KOPT-K1 (cell line): ENCODE measurements around the gene GLRA1.

ENCODE experiments used
- H3K27ac ChIP-seq: fragments of 200-600 bp; sonication (generic); 2 replicates; pipeline ENCODE4 v1.5.1; 2016; ENCODE audit warnings: antibody characterized with exemption, mild to moderate bottlenecking, low read depth, low read length; ENCODE audit not compliant: poor library complexity, severe bottlenecking
- H3K36me3 ChIP-seq: fragments of 200-600 bp; sonication (generic); 2 replicates; pipeline ENCODE4 v1.5.1; 2017; ENCODE audit warnings: antibody characterized with exemption, mild to moderate bottlenecking, low read length, moderate library complexity; ENCODE audit not compliant: insufficient read depth
- H3K9me3 ChIP-seq: fragments of 200-600 bp; sonication (generic); 2 replicates; pipeline ENCODE4 v1.5.1; 2017; ENCODE audit warnings: antibody characterized with exemption, low read length, mild to moderate bottlenecking; ENCODE audit not compliant: insufficient read depth, poor library complexity, severe bottlenecking

Gene GLRA1

DNA sequence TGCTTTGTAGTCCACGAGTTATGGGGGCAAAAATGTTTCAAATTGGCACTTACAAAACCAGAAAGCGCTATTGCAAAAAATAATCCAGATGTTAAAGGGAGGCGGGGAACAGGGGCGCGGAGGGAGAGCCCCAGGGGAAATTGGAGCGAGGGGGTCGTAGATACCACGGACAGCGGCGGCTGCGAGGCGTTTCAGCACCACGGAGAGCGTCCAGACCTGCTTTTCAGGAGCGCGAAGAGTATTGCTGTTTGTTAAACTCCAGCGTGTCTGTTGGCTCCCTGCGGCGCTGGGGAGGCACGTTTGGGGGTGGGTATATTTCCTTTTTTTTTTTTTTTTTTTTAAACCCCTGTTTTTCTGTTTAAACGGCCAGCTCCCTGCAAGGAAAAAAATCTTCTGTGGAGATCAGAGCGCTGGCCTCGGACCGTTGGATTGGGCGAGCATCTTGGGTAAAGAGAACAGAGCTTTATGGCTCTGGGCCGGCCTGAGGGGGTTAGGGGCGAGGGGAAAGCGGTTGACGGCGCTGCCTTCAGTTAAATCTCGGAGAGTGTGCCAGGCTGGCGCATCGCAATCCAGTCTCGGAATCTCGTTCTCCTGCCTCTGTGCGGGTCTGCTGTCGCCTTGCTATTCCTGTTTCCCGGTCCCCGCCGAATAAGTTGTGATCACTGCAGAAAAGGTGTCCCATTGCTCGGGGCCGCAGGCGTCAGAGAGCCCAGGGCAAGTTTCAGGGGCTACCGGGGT, at the start of gene GLRA1:
Gene GLRA1 (minus strand): TSS at position 288 of the 738 bp plus-strand sequence. CDS start 302 bp downstream, outside the sequence.
- H3K9me3 ChIP-seq: no peaks in the 10 kb centered on the region
- H3K36me3 ChIP-seq: no peaks in the 10 kb centered on the region
- no peak within 1 kb of the TSS for H3K27ac ChIP-seq

DNA sequence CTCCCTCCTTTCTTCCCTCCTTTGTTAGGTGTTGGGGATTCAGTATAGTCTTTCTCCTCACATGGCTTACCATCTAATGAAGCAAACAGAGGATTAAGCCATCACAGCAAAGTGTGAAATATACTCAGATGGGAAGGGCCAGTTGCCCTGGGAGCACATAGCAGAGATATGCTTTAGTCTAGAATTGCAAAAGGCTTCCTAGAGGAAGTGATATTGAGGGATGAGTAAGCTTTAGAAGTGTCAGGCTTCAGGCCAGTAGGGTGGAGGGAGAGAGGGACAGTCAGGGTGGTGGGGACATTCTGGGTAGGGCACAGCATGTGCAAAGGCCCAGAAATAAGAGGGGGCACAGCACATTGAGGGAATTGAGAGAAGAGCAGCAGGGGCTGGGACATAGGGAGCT, 46.2 kb upstream of the GLRA1 start:
- Histone ChIP-seq H3K9me3 (no peaks in the 10 kb centered on the region), H3K36me3 (no peaks in the 10 kb centered on the region), H3K27ac (no peak overlapping the region)

DNA sequence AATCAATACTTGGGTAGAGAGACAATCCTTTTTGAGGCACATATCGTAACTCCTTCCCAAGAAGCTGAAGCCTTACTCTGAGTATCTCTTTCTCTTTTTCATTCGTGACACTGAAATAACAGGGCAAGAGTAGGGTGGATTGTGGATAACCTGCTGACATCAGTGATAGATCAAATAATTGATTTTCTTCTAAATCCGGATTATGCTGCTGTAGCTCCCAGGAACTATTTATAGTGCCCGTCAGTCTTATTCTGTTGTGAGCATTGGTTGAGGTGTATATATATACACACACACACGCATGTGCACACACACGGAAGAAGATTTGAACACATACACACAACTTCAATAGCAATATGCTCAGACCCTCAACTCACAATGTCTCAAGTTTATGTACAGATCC, 43.2 kb upstream of the GLRA1 start:
- no peaks in the 10 kb centered on the region for H3K9me3 ChIP-seq
- no peak overlapping the region for H3K27ac ChIP-seq
- no peaks in the 10 kb centered on the region for H3K36me3 ChIP-seq

DNA sequence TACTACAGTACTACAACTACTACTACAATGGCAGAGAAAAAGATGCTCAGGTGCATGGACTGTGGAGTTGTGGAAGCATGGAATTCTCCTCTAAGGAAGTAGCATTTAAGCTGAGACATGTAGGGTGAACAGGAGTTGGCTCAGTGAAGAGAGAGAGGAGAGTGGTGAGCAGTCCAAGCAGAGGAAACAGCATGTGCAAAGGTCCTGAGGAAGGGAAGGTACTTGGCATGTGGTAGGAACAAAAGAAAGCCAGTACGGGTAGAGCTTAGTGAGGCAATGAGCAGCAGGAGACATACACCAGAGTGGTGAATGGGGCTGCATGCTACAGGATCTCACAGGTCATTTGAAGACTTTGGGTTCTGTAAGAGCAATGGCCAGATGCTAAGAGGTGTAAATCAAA, 41.4 kb upstream of the GLRA1 start:
- Histone ChIP-seq H3K9me3 (no peaks in the 10 kb centered on the region), H3K36me3 (no peaks in the 10 kb centered on the region), H3K27ac (no peak overlapping the region)

DNA sequence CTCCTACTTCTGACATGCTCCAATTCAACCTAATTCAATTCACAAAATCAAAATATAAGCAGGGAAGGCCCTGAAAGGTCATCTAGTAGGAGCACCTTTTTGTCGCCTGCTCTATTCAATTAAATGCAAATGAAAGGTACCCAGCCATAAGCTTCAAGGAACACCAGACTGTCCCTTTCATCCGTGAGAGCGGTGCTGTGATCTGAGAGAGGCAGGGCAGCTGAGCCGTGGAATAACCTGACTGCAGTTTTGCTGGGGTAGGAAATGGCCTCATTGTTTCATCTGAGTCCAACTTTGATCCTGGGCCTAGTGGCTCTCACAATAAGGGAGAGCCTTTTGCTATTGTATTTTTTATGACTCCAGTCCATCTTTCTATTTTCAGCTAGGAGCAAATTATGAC, 39.8 kb upstream of the GLRA1 start:
- Histone ChIP-seq H3K9me3 (no peaks in the 10 kb centered on the region), H3K36me3 (no peaks in the 10 kb centered on the region), H3K27ac (no peak overlapping the region)

DNA sequence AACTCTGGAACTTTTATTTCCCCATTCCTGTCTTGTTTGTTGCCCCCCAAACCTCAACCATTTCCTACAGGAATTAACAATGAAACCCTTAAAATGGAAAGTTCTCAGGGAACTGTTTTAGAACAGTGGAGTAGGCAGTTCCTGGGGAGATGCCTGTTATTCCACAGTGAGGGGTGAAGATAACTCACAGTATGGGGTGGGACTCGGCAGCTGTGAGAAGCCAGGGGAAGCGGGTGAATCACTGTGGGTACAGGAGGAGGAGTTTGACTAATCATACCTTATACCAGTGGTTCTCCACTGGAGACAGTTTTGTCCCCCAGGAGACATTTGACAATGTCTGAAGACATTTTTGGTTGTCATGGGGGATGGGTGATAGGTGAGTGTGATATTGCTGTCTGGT, 36.9 kb upstream of the GLRA1 start:
- H3K36me3 ChIP-seq: no peaks in the 10 kb centered on the region
- no peak overlapping the region for H3K27ac ChIP-seq
- no peaks in the 10 kb centered on the region for H3K9me3 ChIP-seq

DNA sequence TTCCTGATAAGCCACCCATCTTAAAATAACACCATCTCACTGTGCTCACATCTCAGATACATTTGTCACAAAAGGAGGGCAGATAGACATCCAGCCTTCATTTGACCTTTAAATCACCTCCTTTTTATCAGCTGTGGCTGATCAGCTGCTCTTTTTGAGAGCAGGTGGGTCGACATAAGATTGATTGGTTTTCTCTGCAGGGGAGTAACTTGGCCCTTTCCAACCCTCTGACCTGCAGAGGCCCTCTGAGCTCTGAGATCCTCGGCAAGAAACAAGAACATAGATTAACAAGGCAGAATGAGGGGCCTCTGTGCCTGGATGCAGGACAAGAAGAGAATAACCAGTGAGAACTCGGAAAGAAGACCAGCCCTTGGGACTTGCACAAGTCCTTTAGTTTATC, 33.5 kb upstream of the GLRA1 start:
- Histone ChIP-seq H3K36me3 (no peaks in the 10 kb centered on the region), H3K9me3 (no peaks in the 10 kb centered on the region), H3K27ac (no peak overlapping the region)

DNA sequence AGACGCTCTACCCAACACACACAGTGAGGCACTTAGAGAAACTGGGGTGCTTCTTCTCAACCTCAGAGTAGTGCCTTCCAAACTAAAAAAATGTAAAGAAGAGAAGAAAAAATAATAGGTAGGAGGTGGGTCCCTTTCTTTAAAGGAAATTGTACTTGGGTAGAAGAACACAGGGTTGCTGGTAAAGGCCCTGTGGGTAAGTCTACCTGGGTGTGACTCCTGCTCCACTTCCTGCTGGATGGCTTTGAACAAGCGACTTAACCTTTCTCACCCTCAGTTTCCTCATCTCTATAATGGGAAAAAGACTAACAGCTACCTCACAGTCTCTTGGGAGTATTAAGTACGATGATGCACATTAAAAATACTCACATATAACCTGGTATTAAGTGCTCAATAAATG, 32.1 kb upstream of the GLRA1 start:
- Histone ChIP-seq H3K36me3 (no peaks in the 10 kb centered on the region), H3K9me3 (no peaks in the 10 kb centered on the region), H3K27ac (no peak overlapping the region)

DNA sequence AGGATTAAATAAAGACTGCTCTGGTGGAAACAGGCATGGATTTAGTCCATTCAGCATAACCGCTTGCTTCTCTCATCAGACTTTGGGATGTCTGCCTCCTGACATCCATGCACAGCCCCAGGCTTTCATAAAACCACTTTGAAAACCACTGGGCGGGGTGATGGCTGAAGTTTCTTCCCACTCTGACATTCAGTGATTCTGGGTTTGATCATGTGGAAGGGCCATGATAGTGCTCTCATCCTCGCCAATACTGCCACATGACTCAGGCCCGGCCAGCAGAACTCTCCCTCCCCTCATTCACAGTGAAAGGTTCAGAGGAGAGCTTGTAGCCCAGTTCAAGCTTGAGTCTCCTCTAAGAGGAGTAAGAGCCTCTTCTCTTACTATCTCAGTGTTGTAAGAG, 29.6 kb upstream of the GLRA1 start:
- Histone ChIP-seq H3K27ac (no peak overlapping the region), H3K36me3 (no peaks in the 10 kb centered on the region), H3K9me3 (no peaks in the 10 kb centered on the region)

DNA sequence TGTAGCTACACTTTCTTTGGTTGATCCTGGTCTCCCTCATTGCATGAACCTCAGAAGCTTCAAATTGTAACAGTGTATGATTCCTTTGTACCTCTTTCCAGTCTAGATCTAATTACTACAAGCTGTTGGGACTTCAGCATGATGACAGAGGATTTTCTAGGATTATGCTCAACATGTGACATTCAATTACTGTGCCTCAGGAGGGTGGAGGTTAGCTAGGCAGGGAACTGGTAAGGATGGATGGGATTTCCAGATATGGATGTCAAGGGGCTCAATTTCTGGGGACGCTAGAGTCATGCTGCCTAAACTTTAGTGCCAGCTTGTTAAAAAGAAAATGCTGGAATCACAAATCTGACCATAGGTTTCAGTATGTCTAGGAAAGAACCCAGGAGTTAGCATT, 29.2 kb upstream of the GLRA1 start:
- Histone ChIP-seq H3K9me3 (no peaks in the 10 kb centered on the region), H3K36me3 (no peaks in the 10 kb centered on the region), H3K27ac (no peak overlapping the region)

DNA sequence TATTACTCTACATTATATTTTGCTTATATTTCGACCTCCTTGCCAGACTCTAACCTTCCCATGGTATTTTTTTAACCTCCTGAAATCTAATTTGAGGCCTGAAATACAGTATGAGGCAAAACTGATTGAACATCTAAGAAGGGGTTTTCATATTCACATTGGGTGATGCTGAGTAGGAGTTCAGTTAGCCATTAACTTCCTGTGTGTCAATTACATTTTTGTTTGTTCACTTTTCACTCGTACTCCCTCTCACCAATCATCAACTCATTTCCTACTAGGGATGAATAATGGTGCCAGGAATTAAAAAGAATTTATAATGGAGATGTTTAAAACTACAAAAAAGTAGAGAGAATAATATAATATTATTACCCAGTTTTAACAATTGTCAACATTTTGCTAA, 27.6 kb upstream of the GLRA1 start:
- H3K36me3 ChIP-seq: no peaks in the 10 kb centered on the region
- H3K27ac ChIP-seq: no peak overlapping the region
- no peaks in the 10 kb centered on the region for H3K9me3 ChIP-seq

DNA sequence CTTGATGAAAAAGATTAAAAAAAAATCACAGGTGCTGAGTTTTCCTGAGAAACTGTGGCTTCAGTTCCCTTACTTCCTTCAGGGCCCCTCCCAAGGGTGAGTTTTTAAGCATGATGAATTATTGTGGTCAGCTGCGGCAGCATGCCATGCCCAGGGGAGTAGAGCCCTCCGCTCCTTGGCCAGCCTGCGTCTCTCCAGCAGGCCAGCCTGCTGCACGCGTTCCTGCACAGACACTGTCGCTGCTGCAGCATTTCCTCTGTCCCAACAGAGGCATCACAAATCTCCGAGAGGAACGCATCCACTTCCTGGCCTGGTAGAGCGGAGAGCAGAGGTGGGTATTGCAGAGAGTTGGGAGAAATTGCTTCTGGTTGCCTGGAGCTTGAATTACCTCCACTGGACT, 26.1 kb upstream of the GLRA1 start:
- no peak overlapping the region for H3K27ac ChIP-seq
- no peaks in the 10 kb centered on the region for H3K36me3 ChIP-seq
- H3K9me3 ChIP-seq: no peaks in the 10 kb centered on the region

DNA sequence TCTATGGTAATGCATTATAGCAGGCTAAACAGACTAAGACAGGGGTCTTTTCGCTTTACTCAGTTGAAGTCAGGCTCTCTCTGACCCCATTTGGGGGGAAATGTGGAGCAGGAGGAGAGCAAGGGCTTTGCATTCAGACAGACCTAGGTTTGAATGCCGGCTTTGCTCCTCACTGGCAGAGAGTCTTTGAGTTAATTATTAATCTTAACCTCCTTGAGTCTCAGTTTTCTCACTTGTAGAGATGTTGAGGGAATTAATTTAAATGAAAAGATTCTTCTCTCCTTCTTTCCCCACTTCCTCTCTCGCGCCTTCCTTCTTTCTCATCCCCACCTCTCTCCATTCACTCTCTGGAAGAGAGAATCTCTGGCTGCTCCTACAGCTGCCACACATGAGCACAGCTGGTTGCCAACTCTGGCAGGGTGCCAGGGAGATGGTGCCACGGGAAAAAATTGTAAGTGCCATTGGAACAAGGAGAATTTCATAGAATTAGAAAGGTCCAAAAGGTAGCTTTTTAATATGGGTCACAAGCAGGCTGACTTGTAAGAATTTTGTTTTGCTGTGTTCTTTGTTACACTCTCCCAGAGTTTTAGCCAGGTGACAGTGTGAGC, 25.2 kb upstream of the GLRA1 start:
- Histone ChIP-seq H3K9me3 (no peaks in the 10 kb centered on the region), H3K36me3 (no peaks in the 10 kb centered on the region)

DNA sequence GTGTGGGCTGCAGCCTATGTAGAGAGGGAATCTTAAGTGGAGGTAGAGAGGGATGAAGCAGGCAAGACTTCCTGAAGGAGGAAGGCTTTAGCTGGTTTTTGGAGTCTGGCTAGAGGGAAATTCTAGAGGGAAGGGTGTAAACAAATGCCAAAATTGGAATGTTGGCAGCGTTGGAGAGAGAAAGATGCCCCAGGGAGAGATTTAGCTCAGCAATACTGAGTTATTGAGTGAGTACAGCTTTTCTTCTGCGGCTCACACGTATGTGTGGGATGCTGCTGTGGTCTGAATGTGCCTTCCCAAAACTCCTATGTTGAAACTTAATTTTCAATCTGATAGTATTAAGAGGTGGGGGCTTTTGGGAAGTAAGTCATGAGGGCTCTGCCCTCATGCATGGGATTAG, 24.5 kb upstream of the GLRA1 start:
- Histone ChIP-seq H3K9me3 (no peaks in the 10 kb centered on the region), H3K27ac (no peak overlapping the region), H3K36me3 (no peaks in the 10 kb centered on the region)

More for the DNA sequence above, 25.2 kb upstream of the GLRA1 start:
- no peak overlapping the region for H3K27ac ChIP-seq

DNA sequence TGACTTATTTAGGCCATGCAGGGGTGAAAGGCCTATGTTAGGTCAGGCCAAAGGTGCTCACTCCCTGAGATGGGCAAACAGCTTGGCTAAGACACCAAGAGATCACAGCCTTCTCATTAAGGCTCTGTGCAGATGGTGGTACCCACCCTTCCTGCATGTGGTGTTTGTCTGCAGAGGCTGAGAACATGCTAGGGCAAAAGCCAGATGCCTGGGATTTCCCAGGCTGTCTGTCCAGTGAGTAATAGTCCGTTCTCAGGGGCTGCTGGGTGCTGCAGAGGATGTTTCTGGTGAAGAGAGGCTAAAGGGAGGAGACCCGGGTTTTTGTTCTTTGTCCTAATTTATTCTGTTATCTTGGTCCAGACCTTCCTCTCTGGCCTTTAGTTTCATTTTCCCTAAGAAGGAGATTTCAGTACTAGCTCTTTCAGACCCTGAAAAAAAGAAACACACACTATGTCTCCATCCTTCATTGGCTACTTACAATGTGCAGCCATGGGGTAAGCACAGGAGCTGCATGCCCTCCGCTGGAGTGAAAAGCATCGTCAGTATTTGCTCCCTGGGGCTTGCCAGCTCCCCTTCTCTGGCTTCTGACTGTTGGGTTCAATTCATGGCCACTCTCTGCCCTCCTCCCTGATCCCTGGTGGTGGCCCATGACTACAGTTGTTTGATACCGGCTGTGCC, 23.4 kb upstream of the GLRA1 start:
- Histone ChIP-seq H3K9me3 (no peaks in the 10 kb centered on the region), H3K36me3 (no peaks in the 10 kb centered on the region), H3K27ac (no peak overlapping the region)

DNA sequence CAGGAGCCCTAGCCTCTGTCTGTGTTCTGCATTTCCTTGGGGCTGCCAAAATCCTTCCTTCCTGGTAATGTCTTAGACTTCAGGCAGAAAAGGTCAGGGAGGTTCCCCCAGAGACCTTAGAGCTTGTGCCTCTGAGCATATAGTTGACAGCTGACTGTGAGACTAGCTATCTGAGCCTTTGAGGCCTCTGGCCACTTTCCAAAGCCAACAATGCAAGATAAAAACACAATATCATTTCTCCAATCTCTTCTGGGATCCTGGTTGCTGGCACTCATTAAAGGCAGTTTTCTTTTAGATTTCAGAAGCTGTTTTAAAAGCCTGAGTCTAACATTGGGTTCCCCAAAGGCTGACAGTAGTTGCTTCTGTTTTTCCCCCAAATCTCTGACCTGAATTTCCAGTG, 13.2 kb upstream of the GLRA1 start:
- Histone ChIP-seq H3K36me3 (no peaks in the 10 kb centered on the region), H3K27ac (no peak overlapping the region), H3K9me3 (no peaks in the 10 kb centered on the region)
